GM18858 (cell line): Measurements from ENCODE around the gene RABGAP1L.
"Not testable (repeated sequence)": the region's sequence is repeated elsewhere in the genome, so short reads cannot be mapped to it uniquely, and the experiment has no call there.

Experiments used
- ATAC-seq: cut with Tn5 transposase; IDR thresholded peaks from one replicate; pipeline ENCODE4 v1.9.1; 2021; ENCODE audit not compliant: unreplicated experiment

Gene RABGAP1L

DNA sequence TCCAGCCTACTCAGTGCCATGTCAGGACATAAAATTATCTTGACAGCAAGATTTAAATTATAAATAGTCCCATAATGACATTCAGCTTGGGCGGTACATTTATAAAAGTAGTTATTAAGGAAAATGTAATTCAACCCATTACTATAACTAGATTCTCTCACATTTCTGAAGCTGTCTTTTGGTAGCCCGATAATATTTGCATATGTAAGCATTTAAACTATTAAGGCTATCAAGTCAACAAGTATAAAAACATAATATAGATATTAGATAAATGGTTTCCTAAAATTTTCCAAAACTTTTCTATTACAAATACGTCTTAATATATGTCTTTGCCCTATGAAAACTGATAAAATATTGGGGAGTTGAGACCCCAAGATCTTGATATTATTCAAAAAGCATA lies 266.8 kb downstream of the RABGAP1L start:
- no peak for ATAC-seq

DNA sequence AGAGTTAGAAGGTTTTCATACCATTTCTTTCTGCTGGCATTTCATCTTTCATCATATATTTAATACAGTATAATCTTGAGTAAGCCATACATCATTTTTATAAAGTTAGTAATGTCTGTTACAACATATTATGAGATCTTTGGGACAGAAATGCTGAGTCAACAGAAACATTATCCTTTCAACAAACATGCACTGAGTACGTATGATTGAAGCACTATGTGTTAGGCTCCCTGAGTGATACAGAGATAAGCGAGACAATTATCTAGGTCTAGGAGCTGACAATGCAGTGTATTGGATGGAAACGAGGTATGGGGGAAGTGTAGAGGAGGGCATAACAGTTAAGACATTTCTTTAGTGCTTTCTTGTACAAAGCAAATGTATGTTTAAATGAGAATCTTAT lies 268.7 kb downstream of the RABGAP1L start:
- ATAC-seq, result no peak

DNA sequence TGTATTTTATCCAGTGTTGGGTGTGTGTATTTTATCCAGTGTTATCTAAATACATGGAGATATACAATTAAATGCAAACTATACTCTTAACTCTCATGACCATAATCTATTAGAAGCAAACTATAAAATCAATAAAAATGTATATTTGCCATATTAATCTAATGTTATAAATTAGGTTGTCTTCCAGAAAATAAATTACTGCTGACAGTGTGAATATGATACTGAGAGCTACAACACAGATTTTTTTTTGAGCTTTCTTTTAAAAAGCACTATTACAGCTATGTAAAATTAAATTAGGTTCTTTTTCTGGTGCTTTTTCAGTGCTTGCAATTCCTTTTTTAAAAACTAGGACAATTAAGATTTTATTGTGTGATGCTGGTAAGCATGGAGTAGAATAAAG lies 269.4 kb downstream of the RABGAP1L start:
- ATAC-seq, result no peak

DNA sequence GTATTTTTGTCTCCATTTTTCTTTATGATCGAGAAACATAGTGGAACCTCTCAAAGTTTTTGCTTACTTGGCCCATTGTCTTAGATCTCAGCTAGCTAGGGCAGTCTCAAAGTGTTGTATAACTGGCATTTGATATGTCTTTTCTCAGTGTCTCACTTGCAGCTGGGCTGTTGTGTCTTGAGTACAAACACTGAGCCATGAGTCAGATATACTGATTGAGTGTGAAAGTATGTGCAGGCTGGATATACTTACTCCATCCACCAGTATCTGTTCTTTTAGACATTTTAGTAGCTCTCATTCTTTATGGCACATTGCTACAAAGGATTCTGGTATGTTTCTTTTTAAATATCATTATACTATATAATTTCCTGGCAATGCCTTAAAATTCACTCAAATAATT lies 274.1 kb downstream of the RABGAP1L start:
- ATAC-seq, result no peak

DNA sequence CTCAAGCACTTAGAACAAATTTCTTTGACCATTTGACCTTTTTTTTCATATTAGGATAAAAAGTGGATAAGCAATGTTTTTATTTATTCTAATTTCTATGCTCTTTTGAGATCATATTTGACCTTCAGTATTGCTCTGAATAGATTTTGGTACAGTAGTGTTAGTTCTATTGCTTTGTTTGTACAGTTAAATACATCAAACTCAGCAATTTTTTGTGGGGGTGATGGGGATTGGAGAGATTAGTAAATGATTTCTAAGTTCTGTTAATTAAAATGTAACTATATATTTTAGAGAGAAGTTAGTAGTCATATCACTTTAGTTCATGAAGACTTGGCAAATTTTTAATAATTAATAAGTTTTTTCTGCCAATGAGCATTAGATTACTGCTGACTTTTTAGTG lies 286.0 kb downstream of the RABGAP1L start:
- no peak for ATAC-seq

DNA sequence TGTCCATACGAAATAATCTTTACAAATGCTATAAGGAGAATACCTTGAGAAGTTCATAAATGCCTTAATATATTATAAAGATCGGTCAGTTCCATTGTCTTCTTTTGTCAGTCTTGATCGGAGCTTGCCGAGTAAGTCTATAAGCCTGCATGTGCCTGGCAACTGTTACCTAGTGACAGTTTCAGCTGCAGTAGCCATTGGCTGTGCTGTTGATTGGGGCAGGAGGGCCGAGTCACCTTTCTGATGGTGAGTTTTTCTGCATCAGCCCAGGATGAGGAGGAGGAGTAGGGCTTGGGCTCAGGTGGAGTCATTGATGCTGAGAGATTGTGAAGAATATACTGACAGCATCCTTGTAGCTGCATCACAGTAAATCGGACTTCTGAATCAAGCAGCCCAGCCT lies 286.5 kb downstream of the RABGAP1L start:
- no peak for ATAC-seq

DNA sequence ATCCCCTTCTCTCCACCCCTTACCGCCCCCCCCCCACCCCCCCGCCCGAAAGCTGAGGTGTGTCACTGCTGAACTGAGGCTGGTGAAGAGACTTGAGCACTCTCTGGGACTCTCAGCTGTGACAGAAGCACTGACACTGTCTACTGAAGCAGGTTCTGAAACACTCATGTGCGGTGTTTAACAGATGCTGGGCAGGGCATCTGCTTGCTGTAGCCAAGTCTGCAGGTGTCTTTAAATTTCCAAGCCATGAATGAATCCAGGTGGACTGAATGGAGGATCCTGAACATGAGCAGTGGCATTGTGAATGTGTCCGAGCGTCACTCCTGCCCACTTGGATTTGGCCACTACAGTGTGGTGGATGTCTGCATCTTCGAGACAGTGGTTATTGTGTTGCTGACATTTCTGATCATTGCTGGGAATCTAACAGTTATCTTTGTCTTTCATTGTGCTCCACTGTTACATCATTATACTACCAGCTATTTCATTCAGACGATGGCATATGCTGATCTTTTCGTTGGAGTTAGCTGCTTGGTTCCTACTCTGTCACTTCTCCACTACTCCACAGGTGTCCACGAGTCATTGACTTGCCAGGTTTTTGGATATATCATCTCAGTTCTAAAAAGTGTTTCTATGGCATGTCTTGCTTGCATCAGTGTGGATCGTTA lies 288.7 kb downstream of the RABGAP1L start, which contains the start of gene GPR52:
Gene GPR52 (plus strand): TSS at position 99 of the 665 bp plus-strand sequence. CDS start 148 bp downstream, at position 247.
- ATAC-seq, result no peak

DNA sequence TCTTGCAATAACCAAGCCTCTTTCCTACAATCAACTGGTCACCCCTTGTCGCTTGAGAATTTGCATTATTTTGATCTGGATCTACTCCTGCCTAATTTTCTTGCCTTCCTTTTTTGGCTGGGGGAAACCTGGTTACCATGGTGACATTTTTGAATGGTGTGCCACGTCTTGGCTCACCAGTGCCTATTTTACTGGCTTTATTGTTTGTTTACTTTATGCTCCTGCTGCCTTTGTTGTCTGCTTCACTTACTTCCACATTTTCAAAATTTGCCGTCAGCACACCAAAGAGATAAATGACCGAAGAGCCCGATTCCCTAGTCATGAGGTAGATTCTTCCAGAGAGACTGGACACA lies 289.2 kb downstream of the RABGAP1L start:
- no peak for ATAC-seq

DNA sequence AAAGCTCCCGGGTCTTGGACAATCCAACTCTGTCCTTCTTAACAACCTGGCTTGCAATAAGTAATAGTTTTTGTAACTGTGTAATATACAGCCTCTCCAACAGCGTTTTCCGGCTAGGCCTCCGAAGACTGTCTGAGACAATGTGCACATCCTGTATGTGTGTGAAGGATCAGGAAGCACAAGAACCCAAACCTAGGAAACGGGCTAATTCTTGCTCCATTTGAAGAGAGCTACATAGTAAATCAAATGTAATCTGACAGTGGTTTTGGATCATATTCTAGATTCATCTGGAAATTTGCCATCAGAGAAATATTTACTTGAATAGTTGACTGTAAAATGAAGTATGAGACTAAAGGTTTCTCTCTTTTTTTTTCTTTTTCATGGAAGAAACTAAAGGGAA lies 289.7 kb downstream of the RABGAP1L start:
- ATAC-seq, result no peak

DNA sequence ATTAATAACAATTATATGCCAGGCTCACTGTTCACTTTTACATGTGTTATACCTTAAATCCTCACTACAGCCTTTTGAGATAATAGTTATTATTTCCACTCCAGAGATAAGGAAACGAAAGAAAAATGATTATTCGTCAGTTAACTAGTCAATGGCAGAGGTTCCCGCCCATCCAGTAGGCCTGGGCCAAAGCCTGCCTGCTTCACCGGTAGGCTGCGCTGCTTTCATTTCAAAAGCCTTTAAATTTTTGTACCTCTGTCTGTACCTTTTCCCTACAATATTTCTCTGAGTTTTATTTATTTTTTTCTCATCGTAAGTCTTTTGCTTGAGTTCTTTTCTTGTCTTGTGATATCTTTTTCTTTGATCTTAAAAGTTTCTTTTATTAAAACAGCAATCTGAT lies 292.1 kb downstream of the RABGAP1L start:
- ATAC-seq, result no peak

DNA sequence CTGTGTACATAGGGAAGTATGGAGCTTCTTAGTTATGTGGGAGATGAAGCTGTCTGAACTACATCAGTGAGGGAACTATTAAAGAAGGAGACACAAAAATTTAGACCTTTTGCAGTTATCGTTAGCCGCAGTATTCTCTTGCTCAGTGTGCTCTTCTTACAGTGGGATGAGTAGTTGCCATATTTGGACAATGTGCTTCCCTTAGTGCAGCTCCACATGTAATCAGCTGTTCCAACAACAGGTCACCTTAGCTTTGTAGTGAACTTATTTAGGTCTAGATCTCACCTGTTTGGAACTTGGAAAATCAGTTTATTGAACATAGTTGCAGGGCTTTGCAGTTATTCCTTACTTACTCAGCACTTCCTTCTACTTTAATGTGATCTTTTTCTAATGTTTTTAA lies 306.5 kb downstream of the RABGAP1L start:
- ATAC-seq, result no peak

DNA sequence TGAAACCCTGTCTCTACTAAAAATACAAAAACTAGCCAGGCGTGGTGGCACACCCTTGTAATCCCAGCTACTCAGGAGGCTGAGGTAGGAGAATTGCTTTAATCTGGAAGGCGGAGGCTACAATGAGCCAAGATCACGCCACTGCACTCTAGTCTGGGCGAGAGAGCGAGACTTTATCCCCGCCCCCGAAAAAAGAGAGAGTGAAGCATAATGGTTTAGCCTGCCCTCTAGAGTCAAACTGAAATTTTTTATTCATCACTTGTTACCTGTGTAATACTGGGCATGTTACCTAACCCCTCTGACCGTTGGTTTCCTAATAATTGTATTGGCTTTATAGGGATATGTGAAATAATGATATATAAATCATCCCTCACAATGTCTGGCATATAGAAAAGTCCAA lies 307.3 kb downstream of the RABGAP1L start:
- no peak for ATAC-seq

DNA sequence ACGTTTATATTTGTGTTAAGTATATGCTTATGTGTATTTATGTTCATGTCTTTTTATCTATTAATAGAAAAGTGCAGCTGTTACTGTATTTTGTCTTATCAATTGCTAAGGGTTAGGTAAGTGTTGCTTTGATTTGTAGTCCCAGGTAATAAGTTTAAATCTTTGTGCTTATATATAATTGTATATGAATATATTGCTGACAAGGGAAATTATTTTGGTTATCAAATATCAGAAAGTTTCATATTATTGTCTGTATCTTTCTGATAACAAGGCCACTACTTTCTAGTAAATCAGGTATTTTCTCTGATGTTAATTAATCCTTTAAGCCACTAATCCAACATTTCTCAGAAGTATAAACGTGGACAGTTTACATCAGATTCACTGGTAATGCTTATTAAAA lies 309.7 kb downstream of the RABGAP1L start:
- no peak for ATAC-seq

DNA sequence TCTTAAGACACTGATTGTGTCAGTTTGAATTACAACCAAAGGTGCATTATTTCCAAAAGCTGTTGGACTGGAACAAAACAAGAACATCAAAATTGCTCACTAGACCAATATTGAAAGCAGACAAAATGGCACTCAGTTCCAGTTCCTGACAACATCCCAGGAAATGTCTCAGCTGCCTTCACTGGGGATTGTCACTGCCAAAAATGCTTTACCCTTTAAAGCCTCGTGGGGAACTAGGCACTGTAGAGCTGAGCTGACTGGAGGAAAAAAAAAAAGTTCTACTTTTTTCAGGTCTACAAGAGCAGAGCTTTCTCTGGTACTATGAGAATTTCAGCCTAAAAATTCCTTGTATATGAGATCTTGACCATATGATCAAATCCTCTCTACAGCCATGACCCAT lies 310.4 kb downstream of the RABGAP1L start:
- ATAC-seq, result no peak

DNA sequence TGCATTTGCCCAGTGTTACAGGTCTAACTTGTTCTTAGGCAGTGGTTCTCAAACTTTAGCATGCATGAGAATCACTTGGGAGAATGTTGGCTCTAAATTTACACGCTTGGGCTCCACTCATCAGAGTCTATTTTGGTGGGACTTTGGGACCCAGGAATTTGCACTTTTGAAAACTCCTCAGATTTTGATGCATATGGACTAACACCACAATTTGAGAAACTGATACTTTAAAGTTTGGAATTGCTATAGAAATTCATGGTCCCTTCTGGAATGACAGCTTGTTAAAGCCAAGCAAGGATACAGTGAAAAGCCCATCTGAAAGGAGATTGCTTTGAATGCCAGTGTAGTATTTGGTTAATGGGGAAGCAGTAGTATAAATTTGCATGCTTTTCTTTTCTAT lies 320.0 kb downstream of the RABGAP1L start:
- no peak for ATAC-seq

DNA sequence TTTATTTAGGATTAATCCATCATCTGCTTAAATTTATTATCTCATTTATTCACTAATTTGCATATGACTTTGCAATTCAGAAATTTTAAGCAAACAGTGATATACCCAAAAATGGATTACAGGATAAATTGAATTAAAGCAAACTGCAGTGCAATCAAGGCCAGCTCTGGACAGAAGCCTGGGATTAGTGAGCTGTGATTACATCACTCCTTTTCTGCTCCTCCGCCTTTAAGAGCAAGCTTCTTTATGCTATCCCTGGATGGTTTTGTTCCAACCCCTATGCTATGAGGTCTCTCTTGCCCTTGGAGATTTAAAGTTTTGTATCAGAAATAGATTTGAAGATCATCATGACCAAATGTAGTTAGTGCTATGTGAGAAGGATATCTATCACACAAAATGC lies 321.0 kb downstream of the RABGAP1L start:
- ATAC-seq, result no peak

DNA sequence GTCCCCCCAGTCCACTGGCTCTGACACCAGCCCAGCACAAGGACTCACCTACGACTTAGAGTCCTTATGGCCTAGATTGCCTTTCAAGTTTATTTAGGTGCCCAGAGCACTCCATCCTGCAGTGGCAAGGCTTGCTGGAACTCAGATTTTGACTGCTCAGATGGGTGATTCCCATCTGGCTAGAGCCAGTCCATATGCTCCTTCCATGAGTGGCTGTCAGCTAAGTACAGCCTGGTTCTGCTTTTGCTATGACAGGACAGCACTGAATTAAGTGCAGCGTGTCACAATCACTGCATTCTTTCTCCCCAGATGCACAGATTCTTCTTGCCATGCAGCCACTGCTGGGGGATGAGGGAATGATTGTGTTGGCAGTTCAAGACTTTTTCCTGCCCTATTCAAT lies 332.3 kb downstream of the RABGAP1L start:
- no peak for ATAC-seq

DNA sequence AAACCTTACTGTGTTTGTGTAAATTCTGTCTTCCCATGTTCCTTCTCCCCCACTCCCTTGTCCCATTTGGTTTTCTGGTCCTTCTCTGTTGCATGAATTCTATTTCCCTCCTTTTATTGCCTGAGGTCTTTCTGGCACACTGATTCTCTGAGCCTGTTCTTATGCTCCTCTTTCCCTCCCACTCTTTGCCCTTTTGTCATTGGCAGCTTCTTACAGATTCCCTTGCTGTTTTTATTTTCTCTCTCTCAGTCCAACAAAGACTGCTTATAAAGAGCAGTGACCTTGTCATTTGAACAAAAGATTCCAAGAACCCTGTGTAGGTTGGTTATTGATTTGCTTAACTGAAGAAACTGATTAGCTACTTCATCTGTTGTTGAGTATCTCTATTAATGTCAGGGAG lies 338.2 kb downstream of the RABGAP1L start:
- no peak for ATAC-seq

DNA sequence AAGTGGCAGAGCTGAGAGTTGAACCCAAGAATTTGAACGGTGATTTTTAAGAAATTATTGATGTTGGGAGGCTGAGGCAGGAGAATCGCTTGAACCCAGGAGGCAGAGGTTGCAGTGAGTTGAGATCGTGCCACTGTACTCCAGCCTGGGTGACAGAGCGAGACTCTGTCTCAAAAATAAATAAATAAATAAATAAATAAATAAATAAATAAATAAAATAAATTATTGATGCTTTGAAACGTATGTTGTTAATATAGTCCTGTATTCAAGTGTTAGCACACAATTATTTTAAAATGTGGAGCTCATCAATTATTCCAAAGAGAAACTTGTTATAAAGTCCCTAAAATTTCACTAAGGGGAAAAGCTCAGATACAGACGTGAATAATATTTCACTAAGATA lies 357.4 kb downstream of the RABGAP1L start:
- not testable (repeated sequence) for ATAC-seq

DNA sequence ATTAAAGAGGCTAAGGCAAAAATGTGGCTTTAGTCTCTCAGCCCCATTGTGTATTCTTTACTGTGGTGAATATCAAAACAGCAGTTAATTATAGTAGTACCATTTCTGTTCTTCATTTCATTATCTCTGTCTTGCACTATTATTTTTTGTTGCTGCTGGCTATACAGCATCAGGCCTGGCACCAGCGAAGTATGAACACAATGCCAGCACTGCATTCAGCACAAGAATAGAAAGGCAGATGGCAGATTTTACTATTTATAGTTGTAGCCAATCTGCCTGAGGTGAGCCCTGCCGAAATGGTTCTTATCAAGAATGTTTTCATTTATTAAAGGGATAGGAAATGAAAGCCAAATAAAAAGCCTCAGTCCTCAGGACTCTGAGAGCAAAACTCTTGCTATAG lies 360.5 kb downstream of the RABGAP1L start:
- ATAC-seq, result no peak

DNA sequence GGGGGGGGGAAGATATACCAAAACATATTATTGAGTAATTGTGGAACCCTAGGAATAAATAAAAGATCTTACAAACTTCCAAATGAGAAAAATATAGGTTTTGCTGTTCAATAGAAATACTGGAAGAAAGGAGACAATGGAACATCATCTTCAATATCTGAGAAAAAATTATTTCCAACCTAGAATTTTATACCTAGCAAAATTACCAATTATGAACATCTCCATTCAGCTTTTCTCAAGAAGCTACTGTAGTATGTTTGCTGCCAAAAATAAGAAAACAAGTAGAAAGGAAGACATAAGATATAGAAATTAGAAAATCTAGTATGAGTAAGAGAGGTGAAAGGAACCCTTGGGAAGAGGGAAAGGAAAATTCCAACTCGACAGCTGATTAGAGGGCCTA lies 372.4 kb downstream of the RABGAP1L start:
- ATAC-seq, result no peak

DNA sequence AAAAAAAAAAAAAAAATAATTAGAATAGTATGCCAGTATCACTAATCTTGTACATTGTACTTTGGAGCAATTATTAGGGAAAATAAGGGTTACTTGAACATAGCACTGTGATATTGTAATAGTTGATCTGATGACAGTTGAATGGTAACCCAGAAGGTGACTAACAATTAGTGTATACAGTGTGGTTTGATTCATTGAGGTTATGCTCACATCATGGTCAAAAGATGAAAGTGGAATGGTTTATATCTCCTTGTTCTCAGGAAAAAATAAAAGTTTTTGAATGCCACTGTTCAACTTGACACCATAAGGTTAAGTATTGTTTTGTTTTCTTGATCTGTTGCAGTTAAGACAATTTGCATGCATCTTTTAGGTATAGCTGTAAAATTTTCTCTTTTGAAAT lies 375.5 kb downstream of the RABGAP1L start:
- no peak for ATAC-seq

DNA sequence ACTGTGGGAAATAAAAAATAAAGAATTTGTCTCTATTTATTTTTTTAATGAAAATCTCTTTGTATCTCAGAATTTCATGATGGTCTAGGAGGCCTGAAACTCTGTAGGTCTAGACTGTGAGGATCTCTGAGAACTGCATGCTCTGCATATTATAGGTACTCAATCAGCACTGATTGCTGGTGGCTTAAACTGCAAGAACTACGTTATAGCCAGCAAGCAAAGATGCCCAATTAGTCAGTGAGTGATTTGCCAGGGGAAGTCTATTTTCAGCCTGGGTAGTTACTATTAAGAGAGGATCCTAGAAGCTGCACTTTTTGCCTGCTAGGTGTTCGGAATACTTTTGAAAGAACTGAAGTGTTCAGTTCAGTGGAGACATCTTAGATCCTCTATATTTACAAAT lies 375.9 kb downstream of the RABGAP1L start:
- no peak for ATAC-seq

DNA sequence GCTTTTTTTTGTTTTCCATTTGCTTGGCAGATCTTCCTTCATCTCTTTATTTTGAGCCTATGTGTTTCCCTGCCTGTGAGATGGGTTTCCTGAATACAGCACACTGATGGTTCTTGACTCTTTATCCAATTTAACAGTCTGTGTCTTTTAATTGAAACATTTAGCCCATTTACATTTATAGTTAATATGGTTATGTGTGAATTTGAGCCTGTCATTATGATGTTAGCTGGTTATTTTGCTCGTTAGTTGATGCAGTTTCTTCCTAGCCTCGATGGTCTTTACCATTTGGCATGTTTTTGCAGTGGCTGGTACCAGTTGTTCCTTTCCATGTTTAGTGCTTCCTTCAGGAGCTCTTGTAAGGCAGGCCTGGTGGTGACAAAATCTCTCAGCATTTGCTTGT lies 384.1 kb downstream of the RABGAP1L start:
- not testable (repeated sequence) for ATAC-seq
